ENCODE measurements around the gene FAM83D.

FAM83D gene

GRCh38 chr20:38961530-38962043 is 35.4 kb downstream of the FAM83D start:
- H3K4me3 ChIP-seq (ENCODE audit: low read depth, low read length), result peak overlapping the region; percentile 94
- H3K9me3 ChIP-seq (ENCODE audit: severe bottlenecking), result peaks cover 3% of the 10 kb centered on the region
- no peaks in the 10 kb centered on the region; the same call in 1 of the 2 replicates for H3K36me3 ChIP-seq
- peak overlapping the region; percentile 87 for H3K27ac ChIP-seq
- no peak for DNase-seq
- no peaks in the 10 kb centered on the region for H3K27me3 ChIP-seq (ENCODE audit: insufficient read depth, low read depth, severe bottlenecking)
- TF ChIP-seq, protein P1, sequence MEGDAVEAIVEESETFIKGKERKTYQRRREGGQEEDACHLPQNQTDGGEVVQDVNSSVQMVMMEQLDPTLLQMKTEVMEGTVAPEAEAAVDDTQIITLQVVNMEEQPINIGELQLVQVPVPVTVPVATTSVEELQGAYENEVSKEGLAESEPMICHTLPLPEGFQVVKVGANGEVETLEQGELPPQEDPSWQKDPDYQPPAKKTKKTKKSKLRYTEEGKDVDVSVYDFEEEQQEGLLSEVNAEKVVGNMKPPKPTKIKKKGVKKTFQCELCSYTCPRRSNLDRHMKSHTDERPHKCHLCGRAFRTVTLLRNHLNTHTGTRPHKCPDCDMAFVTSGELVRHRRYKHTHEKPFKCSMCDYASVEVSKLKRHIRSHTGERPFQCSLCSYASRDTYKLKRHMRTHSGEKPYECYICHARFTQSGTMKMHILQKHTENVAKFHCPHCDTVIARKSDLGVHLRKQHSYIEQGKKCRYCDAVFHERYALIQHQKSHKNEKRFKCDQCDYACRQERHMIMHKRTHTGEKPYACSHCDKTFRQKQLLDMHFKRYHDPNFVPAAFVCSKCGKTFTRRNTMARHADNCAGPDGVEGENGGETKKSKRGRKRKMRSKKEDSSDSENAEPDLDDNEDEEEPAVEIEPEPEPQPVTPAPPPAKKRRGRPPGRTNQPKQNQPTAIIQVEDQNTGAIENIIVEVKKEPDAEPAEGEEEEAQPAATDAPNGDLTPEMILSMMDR (IDR thresholded peaks at IDR 0.05; ENCODE audit: low read depth, low read length), result no peak

DNA sequence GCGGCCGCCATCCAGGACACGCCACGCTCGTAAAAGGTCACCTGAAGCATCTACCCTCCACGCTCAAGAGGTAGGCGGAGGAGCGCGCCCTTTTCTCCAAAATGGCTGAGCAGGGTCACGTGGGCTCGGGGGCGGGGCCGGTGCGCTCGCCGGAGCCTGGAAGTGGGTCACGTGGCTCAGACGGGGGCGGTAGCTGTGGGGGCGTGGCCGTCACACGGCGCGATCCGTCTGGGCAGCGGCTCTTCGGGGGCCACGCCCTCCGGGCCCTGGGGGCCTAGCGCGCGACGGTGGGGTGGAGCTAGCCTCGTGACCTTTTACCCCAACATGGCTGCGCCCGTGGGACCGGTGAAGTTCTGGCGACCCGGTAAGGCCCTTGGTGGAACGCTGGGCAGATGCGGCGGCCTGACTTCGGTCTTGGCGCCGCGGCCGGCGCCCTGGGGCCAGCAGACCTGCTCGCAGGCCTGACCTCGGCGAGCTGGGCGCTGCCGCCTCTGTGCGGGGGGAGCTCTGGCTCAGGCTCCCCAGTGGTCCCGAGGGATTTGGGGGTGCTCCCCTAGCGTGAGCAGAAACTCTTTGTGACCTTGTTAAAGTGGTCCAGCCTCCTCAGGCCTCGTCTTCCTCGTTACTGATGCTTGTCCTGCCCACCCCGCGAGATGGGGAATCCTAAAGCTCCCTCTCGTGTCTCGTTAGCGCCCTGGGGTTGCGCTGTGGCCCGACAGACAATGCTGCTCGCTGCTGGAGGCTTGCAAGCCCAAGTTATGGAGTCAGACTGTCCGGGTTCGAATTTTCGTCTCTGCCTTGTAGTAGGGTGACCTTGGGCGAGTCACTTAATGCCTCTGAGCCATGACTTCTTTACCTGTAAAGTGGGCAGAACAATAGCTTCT is 36.1 kb downstream of the FAM83D start, which contains the start of gene DHX35:
Gene DHX35 (plus strand): TSS at position 301 of the 884 bp plus-strand sequence. CDS start 24 bp downstream, at position 325.
- TF ChIP-seq, protein P1 (IDR thresholded peaks at IDR 0.05; ENCODE audit: low read depth, low read length), result peak; percentile 61
- peak; percentile 97 for DNase-seq
- H3K27ac ChIP-seq, result peak within 1 kb of the TSS; percentile 90
- H3K4me3 ChIP-seq (ENCODE audit: low read depth, low read length), result peak within 1 kb of the TSS; percentile 94
- H3K36me3 ChIP-seq, result no peaks in the 10 kb centered on the region; the same call in 1 of the 2 replicates
- peaks cover 3% of the 10 kb centered on the region for H3K9me3 ChIP-seq (ENCODE audit: severe bottlenecking)
- H3K27me3 ChIP-seq (ENCODE audit: insufficient read depth, low read depth, severe bottlenecking), result no peaks in the 10 kb centered on the region

- Histone ChIP-seq H3K36me3 (no peaks in the 10 kb centered on the region; the same call in 1 of the 2 replicates), H3K27ac (peak overlapping the region; percentile 90), H3K9me3 (ENCODE audit: severe bottlenecking) (peaks cover 3% of the 10 kb centered on the region), H3K4me3 (ENCODE audit: low read depth, low read length) (peak overlapping the region; percentile 94), H3K27me3 (ENCODE audit: insufficient read depth, low read depth, severe bottlenecking) (no peaks in the 10 kb centered on the region)
- TF ChIP-seq, protein P1 (IDR thresholded peaks at IDR 0.05; ENCODE audit: low read depth, low read length), result no peak
- no peak for DNase-seq
Observed at GRCh38 chr20:38962928-38963401, 36.7 kb downstream of the FAM83D start.

- peaks cover 3% of the 10 kb centered on the region for H3K9me3 ChIP-seq (ENCODE audit: severe bottlenecking)
- no peak overlapping the region for H3K4me3 ChIP-seq (ENCODE audit: low read depth, low read length)
- DNase-seq, result no peak
- no peak overlapping the region for H3K27ac ChIP-seq
- no peaks in the 10 kb centered on the region; the same call in 1 of the 2 replicates for H3K36me3 ChIP-seq
- H3K27me3 ChIP-seq (ENCODE audit: insufficient read depth, low read depth, severe bottlenecking), result no peaks in the 10 kb centered on the region
- TF ChIP-seq, protein P1 (IDR thresholded peaks at IDR 0.05; ENCODE audit: low read depth, low read length), result no peak
Observed at GRCh38 chr20:38963745-38964144, 37.5 kb downstream of the FAM83D start.

DNA sequence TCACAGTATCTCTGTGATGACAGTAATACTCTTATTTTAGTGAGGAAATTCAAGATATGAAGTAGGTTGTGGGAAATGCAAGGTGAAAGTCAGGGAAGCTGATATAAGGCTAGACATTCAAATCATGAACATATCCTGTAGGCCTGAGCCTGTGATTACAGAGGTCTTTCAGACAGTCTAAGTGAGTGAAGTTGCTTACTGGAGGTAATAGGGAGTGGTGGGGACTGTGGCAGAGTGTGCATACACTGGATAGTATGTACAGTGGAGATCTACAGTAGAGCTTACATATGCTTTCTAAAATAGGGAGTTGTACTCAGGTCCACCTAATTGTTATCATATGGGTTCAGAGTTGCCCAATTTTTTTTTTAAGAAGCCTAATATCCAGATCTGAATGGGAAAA is 39.0 kb downstream of the FAM83D start:
- H3K36me3 ChIP-seq, result peaks cover 7% of the 10 kb centered on the region
- no peak for DNase-seq
- TF ChIP-seq, protein P1 (IDR thresholded peaks at IDR 0.05; ENCODE audit: low read depth, low read length), result no peak
- no peak overlapping the region for H3K4me3 ChIP-seq (ENCODE audit: low read depth, low read length)
- no peak overlapping the region for H3K27ac ChIP-seq
- H3K9me3 ChIP-seq (ENCODE audit: severe bottlenecking), result peaks cover 3% of the 10 kb centered on the region
- H3K27me3 ChIP-seq (ENCODE audit: insufficient read depth, low read depth, severe bottlenecking), result no peaks in the 10 kb centered on the region

Data from WERI-Rb-1 (cell line).